ENCODE measurements around the gene ZSCAN10. TPM values are rescaled to one million over a fixed set of nuclear protein-coding genes. Genes with fewer than 3 reads are reported as not detected.

The ZSCAN10 gene
- total RNA-seq (ENCODE audit: unreplicated experiment): 50.7 TPM
- long read RNA-seq, transcript ZSCAN10-202 (5 exons, 2,350 nt): major isoform, 6 of 37 reads
- long read RNA-seq, transcript ZSCAN10-209 (6 exons, 2,739 nt): major isoform, 6 of 37 reads
- long read RNA-seq, partial matches to known transcripts: 1 of 37 reads
- long read RNA-seq, other reads (novel, unspliced or antisense): 21 of 37 reads

- DNase-seq (ENCODE audit: low spot score): no peak
- peak within 1 kb of the TSS; percentile 75 for H3K27ac Mint-ChIP-seq (ENCODE audit: unreplicated experiment)
- peak within 1 kb of the TSS; percentile 88 for H3K4me3 Mint-ChIP-seq (ENCODE audit: unreplicated experiment)
- no peaks in the 10 kb centered on the region for H3K36me3 Mint-ChIP-seq (ENCODE audit: low read depth, unreplicated experiment)
- H3K9me3 Mint-ChIP-seq (ENCODE audit: unreplicated experiment): no peaks in the 10 kb centered on the region
- H3K4me1 Mint-ChIP-seq (ENCODE audit: unreplicated experiment): peaks cover 51% of the 10 kb centered on the region
- H3K27me3 Mint-ChIP-seq (ENCODE audit: unreplicated experiment): peaks cover 11% of the 10 kb centered on the region
- no peak for TF ChIP-seq CTCF (IDR thresholded peaks at IDR 0.05; ENCODE audit: unreplicated experiment)
Observed at GRCh38 chr16:3098459-3099394, at the start of gene ZSCAN10. TSS of gene ZSCAN10 (minus strand) at chr16:3099294. CDS start at chr16:3092937, 6,357 bp downstream.

- H3K27ac Mint-ChIP-seq (ENCODE audit: unreplicated experiment): no peak overlapping the region
- H3K27me3 Mint-ChIP-seq (ENCODE audit: unreplicated experiment): peaks cover 31% of the 10 kb centered on the region
Observed at GRCh38 chr16:3148256-3149192, 49.4 kb upstream of the ZSCAN10 start.

GRCh38 chr16:3147757-3148104 lies 48.6 kb upstream of the ZSCAN10 start:
- peaks cover 9% of the 10 kb centered on the region for H3K36me3 Mint-ChIP-seq (ENCODE audit: low read depth, unreplicated experiment)
- no peaks in the 10 kb centered on the region for H3K9me3 Mint-ChIP-seq (ENCODE audit: unreplicated experiment)
- no peak overlapping the region for H3K4me3 Mint-ChIP-seq (ENCODE audit: unreplicated experiment)
- no peak for TF ChIP-seq CTCF (IDR thresholded peaks at IDR 0.05; ENCODE audit: unreplicated experiment)
- no peak overlapping the region for H3K27ac Mint-ChIP-seq (ENCODE audit: unreplicated experiment)
- DNase-seq (ENCODE audit: low spot score): no peak
- peaks cover 29% of the 10 kb centered on the region for H3K27me3 Mint-ChIP-seq (ENCODE audit: unreplicated experiment)
- peaks cover 10% of the 10 kb centered on the region for H3K4me1 Mint-ChIP-seq (ENCODE audit: unreplicated experiment)

More at GRCh38 chr16:3148256-3149192, 49.4 kb upstream of the ZSCAN10 start:
- H3K9me3 Mint-ChIP-seq (ENCODE audit: unreplicated experiment): no peaks in the 10 kb centered on the region
- no peak for TF ChIP-seq CTCF (IDR thresholded peaks at IDR 0.05; ENCODE audit: unreplicated experiment)
- no peak for DNase-seq (ENCODE audit: low spot score)
- peaks cover 7% of the 10 kb centered on the region for H3K36me3 Mint-ChIP-seq (ENCODE audit: low read depth, unreplicated experiment)
- H3K4me1 Mint-ChIP-seq (ENCODE audit: unreplicated experiment): peaks cover 11% of the 10 kb centered on the region
- H3K4me3 Mint-ChIP-seq (ENCODE audit: unreplicated experiment): no peak overlapping the region

GRCh38 chr16:3147046-3147756 lies 48.1 kb upstream of the ZSCAN10 start:
- H3K36me3 Mint-ChIP-seq (ENCODE audit: low read depth, unreplicated experiment): peaks cover 9% of the 10 kb centered on the region

More at GRCh38 chr16:3147046-3147756, 48.1 kb upstream of the ZSCAN10 start:
- DNase-seq (ENCODE audit: low spot score): no peak
- Mint-ChIP-seq H3K4me3 (ENCODE audit: unreplicated experiment) (no peak overlapping the region), H3K9me3 (ENCODE audit: unreplicated experiment) (no peaks in the 10 kb centered on the region), H3K27ac (ENCODE audit: unreplicated experiment) (no peak overlapping the region), H3K4me1 (ENCODE audit: unreplicated experiment) (peaks cover 5% of the 10 kb centered on the region), H3K27me3 (ENCODE audit: unreplicated experiment) (peaks cover 27% of the 10 kb centered on the region)
- no peak for TF ChIP-seq CTCF (IDR thresholded peaks at IDR 0.05; ENCODE audit: unreplicated experiment)
